GM19043 (cell line): ENCODE measurements around the gene DGCR6.
"Not testable (repeated sequence)": the region's sequence is repeated elsewhere in the genome, so short reads cannot be mapped to it uniquely, and the experiment has no call there.

ENCODE experiments used
- ATAC-seq: cut with Tn5 transposase; IDR thresholded peaks from one replicate; pipeline ENCODE4 v1.9.1; 2021; ENCODE audit warnings: low read depth; ENCODE audit not compliant: unreplicated experiment

Gene DGCR6

GRCh38 chr22:18959741-18960140, 53.6 kb downstream of the DGCR6 start:
- ATAC-seq = not testable (repeated sequence)

- ATAC-seq = not testable (repeated sequence)
Measured at GRCh38 chr22:18960166-18960820, 54.2 kb downstream of the DGCR6 start.

GRCh38 chr22:18961201-18961600, 55.1 kb downstream of the DGCR6 start:
- not testable (repeated sequence) for ATAC-seq
